Thyroid gland (tissue), 4 donors: ENCODE measurements around the gene HM13. TPM values are rescaled to one million over a fixed set of nuclear protein-coding genes. Genes with fewer than 3 reads are reported as not detected.
A peak's percentile ranks its signal among the peaks of the same experiment; 100 is the strongest.

Experiments used
- DNase-seq, 2 donors: peaks; one replicate each; pipeline ENCODE4 v3.0.0-alpha.2; 2019
- H3K27ac ChIP-seq, 3 donors: fragments of 200-600 bp; sonication (generic); 1 replicate in 2 of 3; 2 replicates in 1 of 3; pipeline ENCODE4 v1.5.1; 2016 to 2019; ENCODE audit warnings: mild to moderate bottlenecking in 1 of 3, moderate library complexity in 1 of 3
- H3K27me3 ChIP-seq: fragments of 200-600 bp; sonication (generic); one replicate; pipeline ENCODE4 v1.5.1; 2019
- H3K36me3 ChIP-seq, 2 donors: fragments of 200-600 bp; sonication (generic); one replicate each; pipeline ENCODE4 v1.5.1; 2016 to 2019
- H3K4me1 ChIP-seq, 2 donors: fragments of 200-600 bp; sonication (generic); one replicate each; pipeline ENCODE4 v1.5.1; 2017 to 2019
- H3K4me3 ChIP-seq, 3 donors: fragments of 200-600 bp; sonication (generic); replicated peaks in 1 of 3; 1 replicate in 2 of 3; 2 replicates in 1 of 3; pipeline ENCODE4 v1.5.1; 2016; ENCODE audit warnings: mild to moderate bottlenecking in 1 of 3
- H3K9me3 ChIP-seq: fragments of 200-600 bp; sonication (generic); one replicate; pipeline ENCODE4 v1.5.1; 2017
- POLR2A ChIP-seq, 2 donors: fragments of 450-650 bp; IDR thresholded peaks; one replicate each; pipeline ENCODE4 v1.6.1; 2017; ENCODE audit warnings: antibody characterized with exemption in 2 of 2, mild to moderate bottlenecking in 2 of 2, moderate library complexity in 1 of 2
- WGBS, 2 donors: methylation state at CpG; one replicate each; pipeline ENCODE4 v1.1.5; 2017; 5-methylcytosine and 5-hydroxymethylcytosine counted together
- intact Hi-C: fragments of 100-400 bp; cut with DNase I; formaldehyde crosslinking; loops from one replicate; pipeline ENCODE4 v1.15.1; 2023
- total RNA-seq, 4 donors: library from RNA; depleted of rRNA; stranded (reverse); fragments of >200 nt; gene quantifications; one replicate each; pipeline ENCODE4 v1.2.3, GENCODE V29; 2016
- TF ChIP-seq, protein P1 (sequence below), 6 experiments: fragments of 200-600 bp in 3 of 6; fragments of 450-650 bp in 3 of 6; sonication (generic) in 3 of 6; IDR thresholded peaks; one replicate each; pipeline ENCODE4 v1.5.1; 2016 to 2019; ENCODE audit warnings: antibody characterized with exemption in 6 of 6, mild to moderate bottlenecking in 2 of 6, inconsistent platforms in 1 of 6, moderate library complexity in 1 of 6

The HM13 gene
- total RNA-seq, 4 donors from 2014 or later = 82.8 to 136 (median 111) TPM

GRCh38 chr20:31602431-31602778 lies 88.2 kb downstream of the HM13 start:
- H3K27me3 ChIP-seq = no peaks in the 10 kb centered on the region
- no peak for DNase-seq
- peak overlapping the region; percentile 97 to 99 (median 98) for H3K27ac ChIP-seq
- WGBS, 2 donors = 80 to 84% methylated on average over 4 of the region's 4 CpGs
- H3K9me3 ChIP-seq = no peaks in the 10 kb centered on the region
- intact Hi-C loops = no loop called here
- H3K4me1 ChIP-seq = peaks cover 15 to 26% of the 10 kb centered on the region in 2 donors
- peaks cover 12 to 17% of the 10 kb centered on the region in 2 donors for H3K36me3 ChIP-seq
- no peak overlapping the region for H3K4me3 ChIP-seq
- no peak for TF ChIP-seq POLR2A (IDR thresholded peaks at IDR 0.05)
- TF ChIP-seq, protein P1, sequence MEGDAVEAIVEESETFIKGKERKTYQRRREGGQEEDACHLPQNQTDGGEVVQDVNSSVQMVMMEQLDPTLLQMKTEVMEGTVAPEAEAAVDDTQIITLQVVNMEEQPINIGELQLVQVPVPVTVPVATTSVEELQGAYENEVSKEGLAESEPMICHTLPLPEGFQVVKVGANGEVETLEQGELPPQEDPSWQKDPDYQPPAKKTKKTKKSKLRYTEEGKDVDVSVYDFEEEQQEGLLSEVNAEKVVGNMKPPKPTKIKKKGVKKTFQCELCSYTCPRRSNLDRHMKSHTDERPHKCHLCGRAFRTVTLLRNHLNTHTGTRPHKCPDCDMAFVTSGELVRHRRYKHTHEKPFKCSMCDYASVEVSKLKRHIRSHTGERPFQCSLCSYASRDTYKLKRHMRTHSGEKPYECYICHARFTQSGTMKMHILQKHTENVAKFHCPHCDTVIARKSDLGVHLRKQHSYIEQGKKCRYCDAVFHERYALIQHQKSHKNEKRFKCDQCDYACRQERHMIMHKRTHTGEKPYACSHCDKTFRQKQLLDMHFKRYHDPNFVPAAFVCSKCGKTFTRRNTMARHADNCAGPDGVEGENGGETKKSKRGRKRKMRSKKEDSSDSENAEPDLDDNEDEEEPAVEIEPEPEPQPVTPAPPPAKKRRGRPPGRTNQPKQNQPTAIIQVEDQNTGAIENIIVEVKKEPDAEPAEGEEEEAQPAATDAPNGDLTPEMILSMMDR (IDR thresholded peaks at IDR 0.05) = no peak

GRCh38 chr20:31602779-31603441 lies 88.7 kb downstream of the HM13 start:
- TF ChIP-seq POLR2A (IDR thresholded peaks at IDR 0.05) = peak in 1 of 2 donors; percentile 11
- TF ChIP-seq, protein P1 (IDR thresholded peaks at IDR 0.05) = no peak
- Histone ChIP-seq H3K4me3 (no peak overlapping the region), H3K4me1 (peaks cover 20 to 26% of the 10 kb centered on the region in 2 donors), H3K27me3 (no peaks in the 10 kb centered on the region), H3K27ac (peak overlapping the region; percentile 97 to 99 (median 98)), H3K36me3 (peaks cover 12 to 17% of the 10 kb centered on the region in 2 donors), H3K9me3 (no peaks in the 10 kb centered on the region)
- DNase-seq = peak in 1 of 2 donors; percentile 24
- WGBS, 2 donors = 73 to 77% methylated on average over 16 to 17 of the region's 17 CpGs
- intact Hi-C loops = no loop called here

GRCh38 chr20:31603822-31604566 lies 89.8 kb downstream of the HM13 start:
- peak; percentile 90 to 98 for TF ChIP-seq POLR2A (IDR thresholded peaks at IDR 0.05)
- TF ChIP-seq, protein P1 (IDR thresholded peaks at IDR 0.05) = peak in 1 of 6 experiments; percentile 26
- intact Hi-C loops = no loop called here
- Histone ChIP-seq H3K27ac (peak overlapping the region; percentile 97 to 99 (median 98)), H3K36me3 (peaks cover 12 to 17% of the 10 kb centered on the region in 2 donors), H3K4me1 (peaks cover 28 to 29% of the 10 kb centered on the region in 2 donors), H3K9me3 (no peaks in the 10 kb centered on the region), H3K4me3 (peak overlapping the region; percentile 22 to 90 (median 32)), H3K27me3 (no peaks in the 10 kb centered on the region)
- WGBS, 2 donors = 11% methylated on average over 37 to 39 of the region's 43 CpGs
- peak; percentile 100 for DNase-seq

DNA sequence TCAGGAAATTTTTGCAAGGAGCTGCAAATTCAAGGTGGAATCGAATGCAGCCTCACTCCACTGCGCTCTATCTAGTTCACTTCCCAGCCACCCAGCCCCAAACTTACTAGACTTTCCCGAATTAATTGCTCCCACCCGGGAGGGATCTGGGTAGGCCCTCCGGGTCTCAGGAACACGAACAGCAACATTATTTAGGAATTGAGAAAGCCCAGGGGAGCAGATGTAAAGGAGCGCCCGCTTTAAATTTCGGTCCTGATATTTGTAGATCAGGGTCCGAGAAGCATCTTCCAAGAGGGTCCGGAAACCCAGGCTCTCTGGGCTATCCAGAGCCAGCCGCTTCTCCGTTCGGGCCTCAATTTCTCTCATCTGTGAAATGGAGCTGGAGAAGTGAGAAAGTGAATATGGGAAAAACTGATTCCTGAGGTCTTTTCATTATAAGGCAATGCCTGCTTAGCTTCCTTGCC lies 90.4 kb downstream of the HM13 start:
- Histone ChIP-seq H3K9me3 (no peaks in the 10 kb centered on the region), H3K4me1 (peaks cover 34 to 35% of the 10 kb centered on the region in 2 donors), H3K27ac (peak overlapping the region; percentile 97 to 99 (median 98)), H3K4me3 (peak overlapping the region; percentile 22 to 90 (median 32)), H3K27me3 (no peaks in the 10 kb centered on the region), H3K36me3 (peaks cover 12 to 17% of the 10 kb centered on the region in 2 donors)
- intact Hi-C loops = no loop called here
- TF ChIP-seq, protein P1 (IDR thresholded peaks at IDR 0.05) = no peak
- TF ChIP-seq POLR2A (IDR thresholded peaks at IDR 0.05) = no peak
- 0 to 2% methylated on average over 14 of the region's 14 CpGs for WGBS, 2 donors
- no peak for DNase-seq
